Neural cell (in vitro differentiated cells): ENCODE data around the gene CACNA1F. TPM values are rescaled to one million over a fixed set of nuclear protein-coding genes. Genes with fewer than 3 reads are reported as not detected.

Experiments
- H2AFZ ChIP-seq: fragments of 200-600, 300-800 bp; sonication (generic), shearing (Covaris generic); 2 replicates; pipeline ENCODE4 v1.6.0; 2014; ENCODE audit warnings: low read depth, mild to moderate bottlenecking, antibody characterized with exemption, low read length, moderate library complexity
- H3F3A ChIP-seq: fragments of 200-600 bp; shearing (Covaris generic); 2 replicates; pipeline ENCODE4 v1.6.1; 2016; ENCODE audit warnings: mild to moderate bottlenecking, moderate library complexity, mixed read lengths, antibody characterized with exemption, low read length; ENCODE audit not compliant: insufficient read depth, poor library complexity, severe bottlenecking
- H3K27ac ChIP-seq: fragments of 200-600, 300-800 bp; sonication (generic), shearing (Covaris generic); 2 replicates; pipeline ENCODE4 v1.5.1; 2014; ENCODE audit warnings: mild to moderate bottlenecking, low read length, moderate library complexity
- H3K27me3 ChIP-seq: fragments of 300-800, 200-600 bp; sonication (generic), shearing (Covaris generic); 2 replicates; pipeline ENCODE4 v1.6.0; 2014; ENCODE audit warnings: mild to moderate bottlenecking, low read depth, low read length, moderate library complexity; ENCODE audit not compliant: insufficient read depth
- H3K36me3 ChIP-seq: fragments of 300-800, 200-600 bp; sonication (generic), shearing (Covaris generic); 2 replicates; pipeline ENCODE4 v1.5.1; 2014; ENCODE audit warnings: mild to moderate bottlenecking, antibody characterized with exemption, low read length, moderate library complexity; ENCODE audit not compliant: insufficient read depth
- H3K4me2 ChIP-seq: fragments of 300-800, 200-600 bp; sonication (generic), shearing (Covaris generic); 2 replicates; pipeline ENCODE4 v1.6.0; 2014; ENCODE audit warnings: mild to moderate bottlenecking, low read length
- H3K4me3 ChIP-seq: fragments of 300-800, 200-600 bp; sonication (generic), shearing (Covaris generic); 2 replicates; pipeline ENCODE4 v1.5.1; 2014; ENCODE audit warnings: mild to moderate bottlenecking, low read length, moderate library complexity
- H3K79me2 ChIP-seq: fragments of 200-600 bp; shearing (Covaris generic); replicated peaks from 2 replicates; pipeline ENCODE4 v1.6.0; 2014; ENCODE audit warnings: mild to moderate bottlenecking, low read length, moderate library complexity; ENCODE audit not compliant: insufficient read depth
- H3K9ac ChIP-seq: fragments of 300-800, 200-600 bp; sonication (generic), shearing (Covaris generic); 2 replicates; pipeline ENCODE4 v1.6.1; 2016; ENCODE audit warnings: mild to moderate bottlenecking, low read length, mixed read lengths
- H3K9me2 ChIP-seq: fragments of 200-600 bp; shearing (Covaris generic); 2 replicates; pipeline ENCODE4 v1.6.1; 2016; ENCODE audit warnings: mild to moderate bottlenecking, low read length, mixed read lengths; ENCODE audit not compliant: insufficient read depth
- H3K9me3 ChIP-seq: fragments of 200-600, 300-800 bp; sonication (generic), shearing (Covaris generic); 2 replicates; pipeline ENCODE4 v1.6.1; 2016; ENCODE audit warnings: mild to moderate bottlenecking, mixed run types, low read length, moderate library complexity, mixed read lengths
- H4K20me1 ChIP-seq: fragments of 200-600 bp; shearing (Covaris generic); 2 replicates; pipeline ENCODE4 v1.6.1; 2016; ENCODE audit warnings: mild to moderate bottlenecking, mixed run types; ENCODE audit not compliant: insufficient read depth
- CTCF ChIP-seq: fragments of 450-650 bp; IDR thresholded peaks from 2 replicates; pipeline ENCODE4 v1.5.1; 2014; ENCODE audit warnings: antibody characterized with exemption, mild to moderate bottlenecking, moderate library complexity; ENCODE audit not compliant: poor library complexity, severe bottlenecking
- EP300 ChIP-seq: fragments of 450-650 bp; conservative IDR thresholded peaks from 2 replicates; pipeline ENCODE4 v1.6.1; 2014; ENCODE audit warnings: antibody characterized with exemption, mild to moderate bottlenecking, moderate library complexity; ENCODE audit not compliant: poor library complexity, severe bottlenecking
- EZH2 ChIP-seq: fragments of 200-600, 300-800 bp; shearing (Covaris generic), sonication (generic); IDR thresholded peaks from 2 replicates; pipeline ENCODE4 v1.6.1; 2014; ENCODE audit warnings: antibody characterized with exemption, low read length, borderline replicate concordance, mild to moderate bottlenecking; ENCODE audit not compliant: insufficient read depth, poor library complexity, severe bottlenecking
- MXI1 ChIP-seq: fragments of 450-650 bp; conservative IDR thresholded peaks from 2 replicates; pipeline ENCODE4 v1.6.1; 2014; ENCODE audit warnings: antibody characterized with exemption, mild to moderate bottlenecking; ENCODE audit not compliant: poor library complexity, severe bottlenecking
- POLR2AphosphoS5 ChIP-seq: IDR thresholded peaks from 2 replicates; pipeline ENCODE4 v1.6.1; 2012
- RAD21 ChIP-seq: fragments of 450-650 bp; conservative IDR thresholded peaks from 2 replicates; pipeline ENCODE4 v1.6.1; 2014; ENCODE audit warnings: antibody characterized with exemption, mild to moderate bottlenecking, moderate library complexity
- SMC3 ChIP-seq: fragments of 450-650 bp; conservative IDR thresholded peaks from 2 replicates; pipeline ENCODE4 v1.6.1; 2014; ENCODE audit warnings: antibody characterized with exemption, mild to moderate bottlenecking, moderate library complexity; ENCODE audit not compliant: poor library complexity
- TAF1 ChIP-seq: IDR thresholded peaks from 2 replicates; pipeline ENCODE4 v1.6.1; 2012; ENCODE audit warnings: low read depth
- polyA plus RNA-seq: library from polyadenylated mRNA; depleted of rRNA; stranded (reverse); fragments of >200 nt; gene quantifications from 2 replicates; pipeline ENCODE4 v1.2.3, GENCODE V29; 2014
- TF ChIP-seq, protein P1 (sequence below): IDR thresholded peaks from 2 replicates; pipeline ENCODE4 v1.6.1; 2012; ENCODE audit warnings: borderline replicate concordance

The CACNA1F gene
- polyA plus RNA-seq, 1 donor from 2014 or later, result not detected

GRCh38 chrX:49204709-49205108, 28.4 kb downstream of the CACNA1F start:
- Histone ChIP-seq H3K36me3 (no peaks in the 10 kb centered on the region), H4K20me1 (no peaks in the 10 kb centered on the region), H2AFZ (no peak overlapping the region), H3F3A (no peaks in the 10 kb centered on the region), H3K27ac (no peak overlapping the region), H3K79me2 (no peaks in the 10 kb centered on the region), H3K9ac (no peak overlapping the region), H3K4me2 (no peak overlapping the region), H3K27me3 (no peaks in the 10 kb centered on the region), H3K4me3 (no peak overlapping the region), H3K9me2 (no peaks in the 10 kb centered on the region), H3K9me3 (no peaks in the 10 kb centered on the region)
- TF ChIP-seq TAF1 (no peak), EP300 (no peak), EZH2 (no peak), RAD21 (no peak), MXI1 (no peak), POLR2AphosphoS5 (no peak), SMC3 (no peak)
- TF ChIP-seq, protein P1, sequence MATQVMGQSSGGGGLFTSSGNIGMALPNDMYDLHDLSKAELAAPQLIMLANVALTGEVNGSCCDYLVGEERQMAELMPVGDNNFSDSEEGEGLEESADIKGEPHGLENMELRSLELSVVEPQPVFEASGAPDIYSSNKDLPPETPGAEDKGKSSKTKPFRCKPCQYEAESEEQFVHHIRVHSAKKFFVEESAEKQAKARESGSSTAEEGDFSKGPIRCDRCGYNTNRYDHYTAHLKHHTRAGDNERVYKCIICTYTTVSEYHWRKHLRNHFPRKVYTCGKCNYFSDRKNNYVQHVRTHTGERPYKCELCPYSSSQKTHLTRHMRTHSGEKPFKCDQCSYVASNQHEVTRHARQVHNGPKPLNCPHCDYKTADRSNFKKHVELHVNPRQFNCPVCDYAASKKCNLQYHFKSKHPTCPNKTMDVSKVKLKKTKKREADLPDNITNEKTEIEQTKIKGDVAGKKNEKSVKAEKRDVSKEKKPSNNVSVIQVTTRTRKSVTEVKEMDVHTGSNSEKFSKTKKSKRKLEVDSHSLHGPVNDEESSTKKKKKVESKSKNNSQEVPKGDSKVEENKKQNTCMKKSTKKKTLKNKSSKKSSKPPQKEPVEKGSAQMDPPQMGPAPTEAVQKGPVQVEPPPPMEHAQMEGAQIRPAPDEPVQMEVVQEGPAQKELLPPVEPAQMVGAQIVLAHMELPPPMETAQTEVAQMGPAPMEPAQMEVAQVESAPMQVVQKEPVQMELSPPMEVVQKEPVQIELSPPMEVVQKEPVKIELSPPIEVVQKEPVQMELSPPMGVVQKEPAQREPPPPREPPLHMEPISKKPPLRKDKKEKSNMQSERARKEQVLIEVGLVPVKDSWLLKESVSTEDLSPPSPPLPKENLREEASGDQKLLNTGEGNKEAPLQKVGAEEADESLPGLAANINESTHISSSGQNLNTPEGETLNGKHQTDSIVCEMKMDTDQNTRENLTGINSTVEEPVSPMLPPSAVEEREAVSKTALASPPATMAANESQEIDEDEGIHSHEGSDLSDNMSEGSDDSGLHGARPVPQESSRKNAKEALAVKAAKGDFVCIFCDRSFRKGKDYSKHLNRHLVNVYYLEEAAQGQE, result no peak

GRCh38 chrX:49204017-49204416, 29.1 kb downstream of the CACNA1F start:
- no peaks in the 10 kb centered on the region for H3K27me3 ChIP-seq
- peaks cover 4% of the 10 kb centered on the region for H3K79me2 ChIP-seq
- no peak overlapping the region for H3K27ac ChIP-seq
- H3K4me2 ChIP-seq, result no peak overlapping the region
- H3K9me2 ChIP-seq, result no peaks in the 10 kb centered on the region
- no peak overlapping the region for H3K4me3 ChIP-seq
- H3F3A ChIP-seq, result no peaks in the 10 kb centered on the region
- no peaks in the 10 kb centered on the region for H4K20me1 ChIP-seq
- no peaks in the 10 kb centered on the region for H3K36me3 ChIP-seq
- no peak overlapping the region for H2AFZ ChIP-seq
- H3K9me3 ChIP-seq, result no peaks in the 10 kb centered on the region
- no peak overlapping the region for H3K9ac ChIP-seq
- TF ChIP-seq TAF1, result no peak
- TF ChIP-seq EP300, result no peak
- TF ChIP-seq SMC3, result no peak
- TF ChIP-seq, protein P1, result no peak
- TF ChIP-seq POLR2AphosphoS5, result no peak
- no peak for TF ChIP-seq MXI1
- no peak for TF ChIP-seq CTCF
- no peak for TF ChIP-seq EZH2
- TF ChIP-seq RAD21, result no peak
